22Rv1 (cell line): ENCODE measurements around the gene SLC4A7.
A peak's percentile ranks its signal among the peaks of the same experiment; 100 is the strongest.
"Not testable (repeated sequence)": the region's sequence is repeated elsewhere in the genome, so short reads cannot be mapped to it uniquely, and the experiment has no call there.

Experiments
- H3K27ac ChIP-seq: fragments of 450-650 bp; 2 replicates; pipeline ENCODE4 v1.5.1; 2017
- ZFX ChIP-seq: fragments of 450-650 bp; IDR thresholded peaks from 2 replicates; pipeline ENCODE4 v1.6.1; 2017; ENCODE audit warnings: antibody characterized with exemption, borderline replicate concordance
- TF ChIP-seq, protein P1 (sequence below): fragments of 450-650 bp; IDR thresholded peaks from 2 replicates; pipeline ENCODE4 v1.5.1; 2017; ENCODE audit warnings: mild to moderate bottlenecking

SLC4A7 gene

DNA sequence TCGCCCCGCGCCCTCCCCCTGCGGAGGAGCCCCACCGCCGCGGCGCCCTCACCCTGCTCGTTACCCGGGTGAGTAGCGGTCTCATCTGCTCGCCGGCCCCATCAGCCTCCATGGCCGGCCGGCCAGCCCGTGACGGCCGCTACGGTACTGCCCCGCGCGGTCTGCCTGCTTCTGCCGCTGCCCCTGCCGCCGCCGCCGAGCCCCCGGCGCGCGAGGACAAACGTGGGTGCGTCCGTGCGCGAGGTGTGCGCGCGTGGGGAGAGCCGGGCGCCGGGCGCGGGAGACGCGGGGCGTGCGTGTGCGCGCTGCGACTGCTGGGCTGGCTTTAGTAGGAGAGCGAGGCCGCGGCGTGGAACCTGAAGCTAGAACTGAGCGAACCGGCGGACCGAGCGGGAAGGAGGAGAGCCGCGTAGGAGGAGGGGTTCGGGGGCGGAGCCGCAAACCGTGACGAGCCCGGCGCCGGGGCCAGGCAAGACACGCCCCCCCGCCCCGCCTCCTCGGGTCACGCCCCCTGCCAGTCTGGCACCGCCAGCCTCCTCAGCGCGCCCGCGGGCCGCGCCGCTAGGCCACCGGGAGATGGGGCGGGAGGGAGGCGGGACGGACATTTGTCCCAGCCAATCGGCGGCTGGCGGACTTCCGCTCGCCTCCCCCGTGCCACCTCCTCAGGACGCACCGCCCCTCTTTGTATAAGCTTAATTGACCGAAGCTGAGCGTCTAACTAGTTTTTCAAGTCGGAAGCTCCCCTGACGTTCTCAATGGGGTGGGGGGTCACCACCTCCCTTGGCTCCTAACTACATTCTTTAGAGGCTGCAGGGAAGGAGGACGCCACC lies at the start of gene SLC4A7:
Gene SLC4A7, minus strand, starts transcription at position 370 of the 830 bp plus-strand sequence. Its CDS starts 258 bp downstream, at position 112.
- TF ChIP-seq ZFX = no peak
- peak within 1 kb of the TSS; percentile 73 for H3K27ac ChIP-seq

DNA sequence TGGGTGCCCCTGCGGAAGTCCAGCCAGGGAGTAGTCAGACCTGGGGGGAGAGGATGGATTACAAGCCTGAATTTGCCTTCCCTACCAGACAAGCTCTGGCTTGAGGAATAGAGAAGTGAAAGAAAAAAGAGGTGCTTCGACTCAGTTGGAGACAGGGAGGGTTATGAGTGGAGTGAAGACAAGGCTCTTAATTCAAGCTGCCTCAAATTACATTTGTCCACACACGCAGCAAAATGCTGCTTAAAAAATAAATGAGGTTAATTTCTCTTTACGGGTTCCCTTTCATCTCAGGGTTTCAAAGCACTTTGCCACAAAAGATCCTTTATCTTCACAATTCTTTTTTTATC lies 49.0 kb upstream of the SLC4A7 start:
- no peak for TF ChIP-seq ZFX
- TF ChIP-seq, protein P1, sequence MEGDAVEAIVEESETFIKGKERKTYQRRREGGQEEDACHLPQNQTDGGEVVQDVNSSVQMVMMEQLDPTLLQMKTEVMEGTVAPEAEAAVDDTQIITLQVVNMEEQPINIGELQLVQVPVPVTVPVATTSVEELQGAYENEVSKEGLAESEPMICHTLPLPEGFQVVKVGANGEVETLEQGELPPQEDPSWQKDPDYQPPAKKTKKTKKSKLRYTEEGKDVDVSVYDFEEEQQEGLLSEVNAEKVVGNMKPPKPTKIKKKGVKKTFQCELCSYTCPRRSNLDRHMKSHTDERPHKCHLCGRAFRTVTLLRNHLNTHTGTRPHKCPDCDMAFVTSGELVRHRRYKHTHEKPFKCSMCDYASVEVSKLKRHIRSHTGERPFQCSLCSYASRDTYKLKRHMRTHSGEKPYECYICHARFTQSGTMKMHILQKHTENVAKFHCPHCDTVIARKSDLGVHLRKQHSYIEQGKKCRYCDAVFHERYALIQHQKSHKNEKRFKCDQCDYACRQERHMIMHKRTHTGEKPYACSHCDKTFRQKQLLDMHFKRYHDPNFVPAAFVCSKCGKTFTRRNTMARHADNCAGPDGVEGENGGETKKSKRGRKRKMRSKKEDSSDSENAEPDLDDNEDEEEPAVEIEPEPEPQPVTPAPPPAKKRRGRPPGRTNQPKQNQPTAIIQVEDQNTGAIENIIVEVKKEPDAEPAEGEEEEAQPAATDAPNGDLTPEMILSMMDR = no peak

DNA sequence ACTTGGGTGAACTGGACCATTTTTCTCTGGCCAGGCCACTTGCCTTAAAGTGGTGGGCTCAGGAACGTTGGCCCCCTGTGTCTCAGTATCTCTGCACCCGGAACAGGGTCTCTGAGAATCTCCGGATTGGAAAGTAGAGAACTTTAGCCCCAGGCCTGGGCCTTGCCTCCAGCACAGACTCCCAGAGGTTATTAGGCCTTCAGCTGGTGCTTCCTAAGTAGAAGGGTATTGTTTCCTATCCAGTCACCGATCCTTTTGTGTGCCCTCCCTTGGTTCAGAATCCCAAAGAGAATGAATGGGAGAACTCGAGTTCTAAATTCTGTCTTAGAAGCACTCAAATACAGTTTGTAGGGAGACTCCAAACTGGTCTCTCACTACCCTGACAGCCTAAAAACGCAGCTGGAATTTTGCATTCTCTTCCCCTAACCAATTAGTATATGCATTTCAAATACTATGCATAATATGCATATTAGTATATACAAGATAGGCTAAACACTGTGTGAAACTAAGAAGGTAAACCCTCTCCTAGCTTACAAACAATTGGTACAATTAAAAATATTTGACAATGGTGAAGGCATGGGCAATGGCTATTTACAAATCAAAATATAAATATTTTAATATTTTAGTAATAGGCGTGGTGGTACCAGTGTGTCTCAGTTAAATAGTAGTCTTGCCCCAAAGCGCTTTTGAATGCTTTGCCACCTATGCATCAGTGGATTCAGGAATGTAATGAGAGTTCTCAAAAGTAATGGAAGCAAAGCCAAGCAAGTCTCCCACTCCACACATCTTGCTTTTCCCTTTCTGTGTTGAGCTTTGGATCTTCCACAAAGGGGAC lies 48.5 kb upstream of the SLC4A7 start:
- TF ChIP-seq, protein P1 = no peak
- TF ChIP-seq ZFX = no peak
- no peak overlapping the region for H3K27ac ChIP-seq

More for the DNA sequence above, 49.0 kb upstream of the SLC4A7 start:
- no peak overlapping the region for H3K27ac ChIP-seq

DNA sequence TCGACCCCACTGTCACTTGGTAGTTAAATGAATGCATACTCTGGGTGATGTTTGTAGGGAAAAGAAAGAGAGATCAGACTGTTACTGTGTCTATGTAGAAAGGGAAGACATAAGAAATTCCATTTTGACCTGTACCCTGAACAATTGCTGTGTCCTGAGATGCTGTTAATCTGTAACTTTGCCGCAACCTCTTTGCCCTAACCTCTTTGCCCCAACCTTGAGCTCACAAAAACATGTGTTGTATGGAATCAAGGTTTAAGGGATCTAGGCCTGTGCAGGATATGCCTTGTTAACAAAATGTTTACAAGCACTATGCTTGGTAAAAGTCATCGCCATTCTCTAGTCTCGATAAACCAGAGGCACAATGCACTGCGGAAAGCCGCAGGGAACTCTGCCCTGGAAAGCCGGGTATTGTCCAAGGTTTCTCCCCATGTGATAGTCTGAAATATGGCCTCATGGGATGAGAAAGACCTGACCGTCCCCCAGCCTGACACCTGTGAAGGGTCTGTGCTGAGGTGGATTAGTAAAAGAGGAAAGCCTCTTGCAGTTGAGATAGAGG lies 47.1 kb upstream of the SLC4A7 start:
- not testable (repeated sequence) for H3K27ac ChIP-seq

DNA sequence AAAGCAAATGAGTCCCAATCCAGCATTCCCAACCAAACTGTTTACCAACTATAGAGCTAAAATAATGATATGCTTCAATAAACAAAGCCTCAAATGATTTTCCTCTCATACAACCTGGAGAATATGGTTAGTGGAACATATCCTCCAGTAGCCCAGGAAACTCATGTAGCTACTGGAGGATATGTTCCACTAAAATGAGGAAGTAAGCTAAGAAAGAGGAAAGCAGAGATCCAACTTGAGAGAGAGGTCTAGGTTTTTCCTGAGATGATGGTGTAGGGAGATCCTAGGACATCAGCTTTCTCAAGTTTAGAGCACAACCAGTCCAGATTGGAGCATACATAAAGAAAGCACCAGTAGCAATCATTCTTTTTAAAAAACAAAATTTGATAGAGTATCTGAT lies 44.6 kb upstream of the SLC4A7 start:
- TF ChIP-seq, protein P1 = no peak
- no peak for TF ChIP-seq ZFX
- no peak overlapping the region for H3K27ac ChIP-seq

DNA sequence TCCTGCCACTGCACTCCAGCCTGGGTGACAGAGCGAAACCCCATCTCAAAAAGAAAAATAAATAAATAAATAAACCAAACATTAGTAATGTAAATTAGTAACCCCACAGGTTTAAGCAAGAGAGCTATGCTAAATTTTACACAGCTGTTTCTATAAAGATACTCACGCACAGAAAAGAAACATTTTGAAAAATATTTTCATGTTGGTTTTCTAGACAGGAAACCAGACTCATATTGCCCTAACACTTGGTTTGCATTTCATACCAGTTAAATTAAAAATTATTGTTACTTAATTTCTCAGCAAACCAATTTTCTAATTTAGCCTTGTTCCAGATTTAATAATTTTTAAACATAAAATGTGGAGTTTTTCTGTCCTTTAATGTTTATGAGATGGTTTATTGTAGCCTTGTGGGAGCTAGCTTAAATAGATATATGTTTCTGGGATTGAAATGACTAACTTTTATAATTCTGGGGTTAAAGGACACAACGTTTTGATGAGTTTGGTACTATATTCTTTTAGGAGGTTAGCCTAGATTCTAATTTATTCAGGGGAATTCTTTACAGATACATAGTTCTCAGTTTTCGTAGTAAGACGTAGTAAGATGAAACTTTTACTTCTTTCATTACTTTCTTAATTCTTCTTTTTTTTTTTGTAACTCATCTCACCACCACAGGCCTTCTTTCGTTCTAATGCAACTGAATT lies 42.6 kb upstream of the SLC4A7 start:
- TF ChIP-seq ZFX = no peak
- TF ChIP-seq, protein P1 = no peak
- no peak overlapping the region for H3K27ac ChIP-seq

DNA sequence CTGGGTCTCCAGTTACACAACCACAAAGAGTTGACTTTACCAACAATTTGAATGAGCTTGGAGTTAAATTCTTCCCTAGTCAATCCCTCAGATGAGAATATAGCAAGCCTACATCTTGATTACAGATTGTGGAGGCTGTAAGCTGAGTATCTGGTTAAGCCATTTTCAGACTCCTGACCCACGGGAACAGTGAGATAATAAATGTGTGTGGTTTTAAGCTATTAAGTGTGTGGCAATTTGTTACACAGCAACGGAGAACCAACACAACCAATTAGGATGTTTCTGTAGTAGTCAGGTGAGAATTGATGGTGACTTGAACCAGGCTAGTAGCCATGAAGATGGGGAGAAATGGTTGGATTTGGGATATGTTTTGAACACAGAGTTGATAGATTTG lies 37.7 kb upstream of the SLC4A7 start:
- no peak overlapping the region for H3K27ac ChIP-seq
- TF ChIP-seq, protein P1 = no peak
- TF ChIP-seq ZFX = no peak
